Calu3 (cell line): ENCODE measurements around the gene PPP6R1. TPM values are rescaled to one million over a fixed set of nuclear protein-coding genes. Genes with fewer than 3 reads are reported as not detected.
"Not testable (repeated sequence)": the region's sequence is repeated elsewhere in the genome, so short reads cannot be mapped to it uniquely, and the experiment has no call there.

Experiments used
- BruUV-seq: library from RNA; stranded (reverse); fragments of 400-500 nt; replicated peaks from 2 replicates; lab custom pipeline; 2021; lab: Mats Ljungman, UMichigan
- CTCF ChIA-PET: fragments of 300-600 bp; sonication (Branson Sonifier 250); formaldehyde crosslinking; loops from one replicate; lab custom pipeline; 2022; ENCODE audit warnings: antibody characterized with exemption; lab: Charles Lee
- DNase-seq: peaks from one replicate; pipeline ENCODE4 v3.0.0; 2022
- H3K27ac Mint-ChIP-seq: one replicate; pipeline ENCODE4 v1.8.0; 2022; ENCODE audit warnings: mixed read lengths; ENCODE audit not compliant: unreplicated experiment
- H3K27me3 Mint-ChIP-seq: one replicate; pipeline ENCODE4 v1.8.0; 2022; ENCODE audit warnings: mixed read lengths; ENCODE audit not compliant: unreplicated experiment
- H3K36me3 Mint-ChIP-seq: one replicate; pipeline ENCODE4 v1.8.0; 2022; ENCODE audit warnings: mild to moderate bottlenecking, moderate library complexity, mixed read lengths; ENCODE audit not compliant: insufficient read depth, unreplicated experiment
- H3K4me1 Mint-ChIP-seq: one replicate; pipeline ENCODE4 v1.8.0; 2022; ENCODE audit warnings: mild to moderate bottlenecking, low read depth, mixed read lengths; ENCODE audit not compliant: unreplicated experiment
- H3K4me3 Mint-ChIP-seq: one replicate; pipeline ENCODE4 v1.8.0; 2022; ENCODE audit warnings: mild to moderate bottlenecking, low read depth, moderate library complexity, mixed read lengths; ENCODE audit not compliant: unreplicated experiment
- H3K9me3 Mint-ChIP-seq: one replicate; pipeline ENCODE4 v1.8.0; 2022; ENCODE audit warnings: low read depth, mixed read lengths; ENCODE audit not compliant: unreplicated experiment
- intact Hi-C: fragments of 100-400 bp; cut with micrococcal nuclease; formaldehyde crosslinking; loops from one replicate; pipeline ENCODE4 v1.10.0; 2022; ENCODE audit not compliant: unreplicated experiment
- total RNA-seq: library from RNA; stranded (reverse); gene quantifications from 2 replicates; pipeline ENCODE4 v1.2.3, GENCODE V29; 2022
- TF ChIP-seq, protein P1 (sequence below): fragments of 200-600 bp; IDR thresholded peaks from one replicate; pipeline ENCODE4 v1.8.0; 2022; ENCODE audit warnings: antibody characterized with exemption; ENCODE audit not compliant: unreplicated experiment

The PPP6R1 gene
- total RNA-seq, 1 experiment from 2014 or later, result 126 TPM

DNA sequence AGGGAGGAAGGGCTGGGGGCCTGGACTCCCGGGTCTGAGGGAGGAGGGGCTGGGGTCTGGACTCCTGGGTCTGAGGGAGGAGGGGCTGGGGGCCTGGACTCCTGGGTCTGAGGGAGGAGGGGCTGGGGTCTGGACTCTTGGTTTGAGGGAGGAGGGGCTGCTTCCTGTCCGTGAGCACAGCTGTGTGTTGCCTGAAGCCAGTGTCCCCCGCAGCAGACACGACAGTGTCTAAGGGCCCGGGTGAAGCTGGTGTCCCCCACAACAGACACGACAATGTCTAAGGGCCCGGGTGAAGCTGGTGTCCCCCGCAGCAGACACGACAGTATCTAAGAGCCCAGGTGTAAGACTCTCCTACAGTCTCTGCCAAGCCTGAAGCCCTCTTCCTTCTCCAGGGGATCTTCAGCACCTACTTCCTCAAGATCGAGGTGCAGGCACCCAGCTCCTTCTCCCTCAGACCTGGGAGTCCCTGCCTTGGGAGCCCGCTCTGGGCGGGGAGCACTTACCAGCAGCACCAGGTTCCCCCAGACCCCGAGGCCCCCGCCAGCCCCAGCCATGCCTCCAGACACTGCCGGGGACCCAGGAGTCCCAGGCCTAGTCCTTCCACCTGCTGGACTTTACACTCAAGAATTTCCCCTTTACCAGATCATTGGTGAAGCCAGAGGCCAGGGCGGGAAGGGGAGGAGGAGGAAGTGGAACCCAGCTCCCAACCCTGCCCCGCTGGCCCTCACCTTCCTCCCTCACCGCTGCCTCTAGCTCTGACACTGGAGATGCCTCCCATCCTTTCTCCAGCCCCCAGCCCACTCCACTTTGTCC is 49.7 kb downstream of the PPP6R1 start, which contains the start of gene PTPRH:
PTPRH (minus strand) TSS at position 622 of the 813 bp plus-strand sequence; CDS start at position 554, 68 bp downstream.
- TF ChIP-seq, protein P1, sequence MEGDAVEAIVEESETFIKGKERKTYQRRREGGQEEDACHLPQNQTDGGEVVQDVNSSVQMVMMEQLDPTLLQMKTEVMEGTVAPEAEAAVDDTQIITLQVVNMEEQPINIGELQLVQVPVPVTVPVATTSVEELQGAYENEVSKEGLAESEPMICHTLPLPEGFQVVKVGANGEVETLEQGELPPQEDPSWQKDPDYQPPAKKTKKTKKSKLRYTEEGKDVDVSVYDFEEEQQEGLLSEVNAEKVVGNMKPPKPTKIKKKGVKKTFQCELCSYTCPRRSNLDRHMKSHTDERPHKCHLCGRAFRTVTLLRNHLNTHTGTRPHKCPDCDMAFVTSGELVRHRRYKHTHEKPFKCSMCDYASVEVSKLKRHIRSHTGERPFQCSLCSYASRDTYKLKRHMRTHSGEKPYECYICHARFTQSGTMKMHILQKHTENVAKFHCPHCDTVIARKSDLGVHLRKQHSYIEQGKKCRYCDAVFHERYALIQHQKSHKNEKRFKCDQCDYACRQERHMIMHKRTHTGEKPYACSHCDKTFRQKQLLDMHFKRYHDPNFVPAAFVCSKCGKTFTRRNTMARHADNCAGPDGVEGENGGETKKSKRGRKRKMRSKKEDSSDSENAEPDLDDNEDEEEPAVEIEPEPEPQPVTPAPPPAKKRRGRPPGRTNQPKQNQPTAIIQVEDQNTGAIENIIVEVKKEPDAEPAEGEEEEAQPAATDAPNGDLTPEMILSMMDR, result no peak
- intact Hi-C loops, result no loop called here
- H3K4me3 Mint-ChIP-seq, result peak within 1 kb of the TSS; percentile 53
- CTCF ChIA-PET, result interaction anchor here (0.5 to 2.1 kb wide), 11 partner anchors 22 to 396 kb away, joined by 3 to 12 read pairs (median 4); partner anchors contain the start of genes DNAAF3, HSPBP1, PPP6R1 and SYT5
- H3K27ac Mint-ChIP-seq, result peak within 1 kb of the TSS; percentile 88
- peaks cover 32% of the 10 kb centered on the region for H3K36me3 Mint-ChIP-seq
- peaks cover 2% of the 10 kb centered on the region for H3K9me3 Mint-ChIP-seq
- H3K27me3 Mint-ChIP-seq, result no peaks in the 10 kb centered on the region
- TSS peak; percentile 24 for BruUV-seq
- H3K4me1 Mint-ChIP-seq, result peaks cover 33% of the 10 kb centered on the region
- DNase-seq, result peak; percentile 80

DNA sequence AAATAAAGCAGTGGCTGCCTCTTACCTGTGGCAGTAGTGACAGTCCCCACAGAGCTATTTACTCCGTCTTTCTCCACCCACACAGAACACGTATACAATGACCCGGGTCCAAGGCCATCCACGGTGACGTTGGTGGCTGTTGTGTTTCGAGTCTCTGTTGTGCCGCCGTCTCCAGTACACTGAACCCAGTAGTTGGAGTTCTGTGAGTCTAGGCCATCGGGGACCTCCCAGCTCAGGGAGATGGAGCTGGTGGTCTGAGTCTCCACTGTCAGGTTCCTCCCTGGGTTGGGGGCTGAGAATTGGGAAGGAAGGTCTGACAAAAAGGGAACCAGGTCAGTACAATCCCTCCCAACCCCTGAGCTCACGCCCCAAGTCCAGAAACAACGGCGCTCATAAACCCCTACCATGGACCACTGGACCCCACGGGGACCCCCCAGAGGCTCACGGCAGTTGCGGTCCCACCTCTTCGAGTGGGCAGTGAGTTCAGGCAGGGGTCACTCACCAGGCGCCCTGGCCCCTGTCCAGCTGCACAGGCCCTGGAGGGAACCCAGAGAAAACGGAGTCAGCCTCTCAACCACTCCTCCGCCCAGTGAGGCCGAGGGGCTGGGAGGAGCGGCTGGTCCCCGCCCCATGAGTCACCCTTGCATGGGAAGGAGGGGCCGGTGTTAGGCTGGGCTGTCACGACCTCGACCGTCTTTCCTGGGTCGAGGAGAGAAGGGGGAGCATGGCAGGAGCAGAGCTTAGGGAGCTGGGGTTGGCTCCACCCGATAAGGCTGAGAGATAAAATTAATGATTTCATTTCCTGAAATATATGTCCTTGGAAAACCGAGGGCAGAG is 51.9 kb downstream of the PPP6R1 start:
- Mint-ChIP-seq H3K27me3 (no peaks in the 10 kb centered on the region), H3K27ac (peak overlapping the region; percentile 92), H3K36me3 (peaks cover 35% of the 10 kb centered on the region), H3K4me3 (peak overlapping the region; percentile 64), H3K4me1 (peaks cover 33% of the 10 kb centered on the region), H3K9me3 (no peaks in the 10 kb centered on the region)
- DNase-seq, result peak; percentile 97
- TSS peak; percentile 41 for BruUV-seq
- intact Hi-C loops, result no loop called here
- CTCF ChIA-PET, result interaction anchor here (0.9 kb wide), 1 partner anchor 214 kb away, joined by 3 read pairs; no protein-coding TSS in a partner anchor
- TF ChIP-seq, protein P1, result no peak

DNA sequence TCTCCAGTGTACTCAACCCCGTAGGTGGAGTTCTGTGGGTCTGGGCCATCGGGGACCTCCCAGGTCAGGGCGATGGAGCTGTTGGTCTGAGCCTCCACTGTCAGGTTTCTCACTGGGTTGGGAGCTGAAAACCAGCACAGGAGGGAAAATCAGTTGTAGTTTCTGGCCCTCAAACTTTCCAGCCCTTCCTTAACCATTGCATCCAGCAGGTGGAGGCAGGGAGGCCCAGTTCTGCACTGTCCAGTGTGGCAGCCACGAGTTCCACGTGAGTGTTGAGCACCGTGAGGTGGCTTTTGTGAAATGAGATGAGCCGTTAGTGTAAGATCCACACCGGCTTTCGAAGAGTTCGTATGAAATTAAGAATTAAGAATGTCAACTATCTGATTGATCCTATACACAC is 56.6 kb downstream of the PPP6R1 start:
- H3K9me3 Mint-ChIP-seq, H3K27ac Mint-ChIP-seq, BruUV-seq, H3K4me3 Mint-ChIP-seq, intact Hi-C loops, H3K27me3 Mint-ChIP-seq: not testable (repeated sequence)
- CTCF ChIA-PET, result interaction anchor here (0.7 kb wide), 1 partner anchor 100 kb away, joined by 3 read pairs; no protein-coding TSS in a partner anchor
- H3K4me1 Mint-ChIP-seq, result peaks cover 10% of the 10 kb centered on the region
- TF ChIP-seq, protein P1, result peak; percentile 31
- DNase-seq, result peak; percentile 42
- H3K36me3 Mint-ChIP-seq, result peaks cover 23% of the 10 kb centered on the region

DNA sequence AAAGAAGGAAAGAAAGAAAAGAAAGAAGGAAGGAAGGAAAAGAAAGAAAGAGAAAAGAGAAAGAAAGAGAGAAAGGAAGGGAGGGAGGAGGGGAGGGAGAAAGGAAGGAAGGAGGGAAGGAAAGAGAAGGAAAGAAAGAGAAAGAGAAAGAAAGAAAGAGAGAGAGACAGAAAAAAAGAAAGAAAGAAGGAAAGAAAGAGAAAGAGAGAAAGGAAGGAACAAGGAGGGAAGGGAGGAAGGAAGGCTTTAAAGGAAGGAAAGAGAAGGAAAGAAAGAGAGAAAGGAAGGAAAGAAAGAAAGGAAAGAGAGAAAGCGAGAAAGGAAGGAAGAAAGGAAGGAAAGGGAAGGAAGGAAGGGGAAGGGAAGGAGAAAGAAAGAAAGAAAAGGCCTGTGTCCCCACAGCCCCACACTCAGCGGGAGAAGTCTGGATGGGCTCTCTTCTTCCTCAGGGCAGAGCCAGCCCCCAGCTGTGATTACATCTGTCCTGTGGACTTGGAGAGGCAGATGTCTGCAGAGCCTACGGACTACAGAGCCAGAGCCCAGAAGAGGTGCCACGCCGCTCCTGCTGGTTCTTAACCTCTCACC is 59.1 kb downstream of the PPP6R1 start:
- Mint-ChIP-seq H3K4me1 (no peaks in the 10 kb centered on the region), H3K27ac (no peak overlapping the region), H3K4me3 (no peak overlapping the region), H3K36me3 (peaks cover 14% of the 10 kb centered on the region), H3K9me3 (no peaks in the 10 kb centered on the region), H3K27me3 (no peaks in the 10 kb centered on the region)
- CTCF ChIA-PET, result interaction anchor here (0.5 kb wide), 1 partner anchor 1170 kb away, joined by 4 read pairs; no protein-coding TSS in a partner anchor
- DNase-seq, result no peak
- intact Hi-C loops, result no loop called here
- no TSS peak for BruUV-seq
- TF ChIP-seq, protein P1, result no peak
